NCI-H748 (cell line): Measurements from ENCODE around the gene CFAP74.

Source experiments
- DNase-seq: peaks from one replicate; lab custom pipeline; 2025; ENCODE audit not compliant: unreplicated experiment; lab: John Stamatoyannopoulos, UW

The CFAP74 gene

GRCh38 chr1:1917995-1918900 is 85.3 kb downstream of the CFAP74 start:
- DNase-seq = no peak

GRCh38 chr1:1917304-1917976 is 86.1 kb downstream of the CFAP74 start:
- DNase-seq = no peak

- DNase-seq = no peak
These were observed 86.7 kb downstream of the CFAP74 start for GRCh38 chr1:1916851-1917251.

- no peak for DNase-seq
These were observed 87.4 kb downstream of the CFAP74 start for GRCh38 chr1:1915911-1916840.

GRCh38 chr1:1914971-1915692 is 88.5 kb downstream of the CFAP74 start, which contains the start of gene CALML6:
CALML6 (plus strand) TSS chr1:1915260; CDS start chr1:1915281, 21 bp downstream.
- no peak for DNase-seq

- no peak for DNase-seq
These were observed 89.2 kb downstream of the CFAP74 start for GRCh38 chr1:1914101-1914970.

- DNase-seq = no peak
These were observed 92.1 kb downstream of the CFAP74 start for GRCh38 chr1:1911350-1912041.

GRCh38 chr1:1910651-1911331 is 92.8 kb downstream of the CFAP74 start:
- DNase-seq = no peak

- no peak for DNase-seq
These were observed 93.5 kb downstream of the CFAP74 start for GRCh38 chr1:1910033-1910465.

- no peak for DNase-seq
These were observed 95.1 kb downstream of the CFAP74 start for GRCh38 chr1:1908506-1908791.

GRCh38 chr1:1907098-1907736 is 96.4 kb downstream of the CFAP74 start:
- DNase-seq = no peak

- DNase-seq = peak; percentile 68
These were observed 97.1 kb downstream of the CFAP74 start for GRCh38 chr1:1906185-1907097.

GRCh38 chr1:1903224-1903623 is 100.4 kb downstream of the CFAP74 start:
- no peak for DNase-seq

GRCh38 chr1:1901641-1902294 is 101.8 kb downstream of the CFAP74 start:
- DNase-seq = no peak

GRCh38 chr1:1900883-1901640 is 102.5 kb downstream of the CFAP74 start:
- no peak for DNase-seq

- no peak for DNase-seq
These were observed 103.6 kb downstream of the CFAP74 start for GRCh38 chr1:1899967-1900327.
